ENCODE measurements around the gene TTN. TPM values are rescaled to one million over a fixed set of nuclear protein-coding genes. Genes with fewer than 3 reads are reported as not detected.

The TTN gene
- total RNA-seq, 1 donor from 2014 or later, result 0.41 TPM

DNA sequence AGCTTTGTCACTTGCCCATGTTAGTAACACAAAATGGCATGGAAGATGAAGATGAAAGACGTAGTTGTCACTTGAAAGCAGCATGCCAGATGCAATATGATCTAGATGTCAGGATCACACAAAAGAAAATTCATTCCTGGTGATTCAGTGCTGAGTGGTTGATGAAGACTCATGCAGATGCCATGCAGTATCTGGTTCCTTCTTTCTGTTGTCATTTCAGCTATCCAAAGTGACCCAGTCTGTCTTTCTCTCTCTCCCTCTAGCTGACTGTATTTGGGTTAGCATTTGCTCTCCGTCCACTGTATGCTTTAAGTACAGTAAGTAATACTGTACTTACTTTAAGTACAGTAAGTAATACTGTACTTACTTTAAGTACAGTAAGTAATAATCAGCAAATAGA lies 50.4 kb downstream of the TTN start:
- no peak for DNase-seq (ENCODE audit: extremely low read depth, low read depth, low spot score)

DNA sequence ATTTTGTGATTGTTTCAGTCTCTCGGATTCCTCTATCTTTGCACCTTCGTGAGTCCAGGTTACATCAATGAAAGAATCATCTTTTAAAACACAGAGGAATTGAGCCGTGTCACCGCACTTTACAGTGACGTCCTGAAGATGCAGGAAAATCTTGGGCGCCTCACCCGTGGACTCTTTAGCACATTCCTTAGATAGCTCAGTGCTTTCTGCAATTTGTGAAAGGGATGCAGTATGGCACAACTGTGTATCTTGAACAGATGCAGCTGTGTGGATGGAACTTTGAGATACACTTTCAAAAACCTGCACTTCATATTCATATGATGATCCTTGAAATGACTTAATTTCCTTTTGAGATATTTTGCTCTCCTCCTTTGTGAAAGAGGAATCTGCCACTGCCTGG lies 50.9 kb downstream of the TTN start:
- no peak for DNase-seq (ENCODE audit: extremely low read depth, low read depth, low spot score)

DNA sequence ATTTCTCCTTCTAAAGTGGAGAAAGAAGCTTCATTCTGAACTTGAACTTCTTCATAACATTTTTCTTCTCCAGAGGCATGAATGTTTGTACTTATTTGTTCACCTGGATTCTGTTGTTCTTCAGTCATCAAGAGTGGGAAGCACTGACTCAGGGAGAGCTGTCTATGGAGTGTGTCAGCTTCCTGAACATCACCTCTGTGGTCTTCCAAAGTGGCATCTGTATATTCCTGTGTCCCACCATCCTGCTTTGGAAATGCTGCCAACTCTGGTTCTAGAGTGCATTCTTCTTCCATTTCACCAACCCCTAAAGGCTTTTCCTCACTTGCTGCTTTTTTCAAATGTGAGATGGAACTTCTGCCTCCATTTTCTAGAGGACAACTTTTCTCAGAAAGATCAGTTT lies 59.5 kb downstream of the TTN start:
- DNase-seq (ENCODE audit: extremely low read depth, low read depth, low spot score), result no peak

GRCh38 chr2:178734518-178734917 lies 72.7 kb downstream of the TTN start:
- no peak for DNase-seq (ENCODE audit: extremely low read depth, low read depth, low spot score)

GRCh38 chr2:178733975-178734374 lies 73.2 kb downstream of the TTN start:
- DNase-seq (ENCODE audit: extremely low read depth, low read depth, low spot score), result no peak

- no peak for DNase-seq (ENCODE audit: extremely low read depth, low read depth, low spot score)
Measured at GRCh38 chr2:178732913-178733312, 74.3 kb downstream of the TTN start.

DNA sequence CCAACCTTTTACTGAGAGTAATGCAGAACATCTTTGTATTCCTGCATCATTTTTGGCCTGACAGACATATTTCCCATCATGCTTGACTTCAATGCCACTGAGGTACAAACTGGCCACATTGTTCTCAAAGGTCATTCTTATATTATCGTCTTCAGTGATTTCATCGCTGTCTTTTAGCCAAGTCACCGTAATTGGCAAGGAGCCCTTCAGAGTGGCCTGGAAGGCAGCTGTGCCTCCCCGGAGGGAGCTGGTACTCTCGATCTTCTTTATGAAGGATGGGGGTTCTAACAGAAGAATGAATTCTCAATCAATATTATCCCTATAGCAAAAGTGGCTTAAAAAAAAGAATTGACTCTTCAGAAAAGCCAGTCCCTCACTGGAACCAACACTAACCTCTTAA lies 75.9 kb downstream of the TTN start:
- no peak for DNase-seq (ENCODE audit: extremely low read depth, low read depth, low spot score)

DNA sequence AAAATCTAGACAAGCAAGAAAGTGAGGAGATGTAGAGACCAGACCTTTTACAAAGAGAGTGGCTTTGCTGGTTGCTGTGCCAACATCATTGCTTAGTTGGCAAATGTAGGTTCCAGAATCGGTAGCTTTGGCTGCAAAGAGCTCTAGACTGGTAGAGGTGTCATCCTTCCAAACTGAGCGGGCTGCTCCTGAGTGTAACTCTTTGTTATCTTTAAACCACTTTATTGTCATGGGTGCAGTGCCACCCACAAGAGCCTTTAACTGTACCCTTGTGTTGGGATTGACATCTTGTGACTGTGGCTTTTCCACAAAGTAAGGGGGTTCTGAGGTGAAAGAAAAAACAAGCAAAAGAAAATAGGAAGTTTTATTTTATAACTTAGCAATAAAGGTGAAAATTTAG lies 77.2 kb downstream of the TTN start:
- no peak for DNase-seq (ENCODE audit: extremely low read depth, low read depth, low spot score)

GRCh38 chr2:178723786-178724346 lies 83.4 kb downstream of the TTN start:
- no peak for DNase-seq (ENCODE audit: extremely low read depth, low read depth, low spot score)

GRCh38 chr2:178722296-178722695 lies 84.9 kb downstream of the TTN start:
- DNase-seq (ENCODE audit: extremely low read depth, low read depth, low spot score), result no peak

GRCh38 chr2:178718988-178719387 lies 88.2 kb downstream of the TTN start:
- DNase-seq (ENCODE audit: extremely low read depth, low read depth, low spot score), result no peak

- no peak for DNase-seq (ENCODE audit: extremely low read depth, low read depth, low spot score)
Measured at GRCh38 chr2:178718283-178718682, 88.9 kb downstream of the TTN start.

DNA sequence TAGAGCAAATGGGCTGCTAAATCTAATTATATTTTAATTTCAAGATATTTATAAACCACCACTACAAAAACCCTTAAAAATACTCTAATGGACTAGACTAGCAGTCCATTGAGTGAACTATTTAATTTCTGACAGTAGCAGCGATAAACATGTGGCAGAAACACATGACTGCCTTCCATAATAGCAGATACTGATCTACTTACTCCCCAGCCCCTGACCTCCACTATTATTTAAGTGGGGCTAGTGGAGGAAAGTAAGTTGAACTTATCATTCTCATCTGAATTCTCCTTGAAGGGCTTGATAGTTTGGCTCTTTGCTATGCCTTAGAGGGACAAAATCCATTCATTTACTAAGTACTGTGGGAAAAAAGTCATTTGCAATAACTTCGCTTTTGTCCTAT lies 90.8 kb downstream of the TTN start:
- DNase-seq (ENCODE audit: extremely low read depth, low read depth, low spot score), result no peak

DNA sequence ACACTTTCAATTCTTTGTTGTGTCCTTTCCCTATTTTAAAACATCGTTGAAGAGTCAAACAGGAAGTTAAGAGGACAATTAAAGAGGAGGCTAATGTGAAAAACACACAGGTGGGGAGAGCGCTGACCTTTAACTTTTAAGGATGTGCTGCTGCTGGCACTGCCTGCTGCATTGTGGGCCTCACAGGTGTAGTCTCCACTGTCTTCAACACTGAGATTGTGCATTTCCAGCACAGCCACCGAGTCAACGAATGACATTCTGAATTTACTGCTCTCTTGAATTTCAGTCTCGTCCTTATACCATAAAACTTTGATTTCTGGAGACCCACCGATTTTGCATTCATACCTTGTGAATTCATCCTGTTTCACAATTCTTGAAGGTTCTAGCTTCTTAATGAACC lies 91.9 kb downstream of the TTN start:
- no peak for DNase-seq (ENCODE audit: extremely low read depth, low read depth, low spot score)

GRCh38 chr2:178707476-178707875 lies 99.7 kb downstream of the TTN start:
- DNase-seq (ENCODE audit: extremely low read depth, low read depth, low spot score), result no peak

DNA sequence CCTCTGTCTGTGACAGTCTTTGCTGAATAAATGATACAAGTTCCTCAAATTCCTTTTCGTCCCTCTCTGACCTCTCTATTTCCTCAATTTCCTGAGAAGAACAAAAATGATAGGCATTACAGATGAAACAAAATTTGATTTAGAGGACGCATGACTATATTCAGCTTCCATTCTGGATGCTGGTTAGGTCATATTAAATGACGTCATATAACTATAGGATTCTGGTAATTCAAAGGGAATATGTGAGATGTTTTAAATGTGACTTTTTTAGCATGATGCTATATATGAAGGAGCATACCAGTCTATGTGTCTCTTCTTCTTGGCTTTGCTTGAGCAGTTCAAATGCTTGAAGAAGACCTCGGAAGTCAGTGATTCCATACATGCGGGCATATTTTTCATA lies 102.3 kb downstream of the TTN start:
- no peak for DNase-seq (ENCODE audit: extremely low read depth, low read depth, low spot score)

- no peak for DNase-seq (ENCODE audit: extremely low read depth, low read depth, low spot score)
Measured at GRCh38 chr2:178702361-178702760, 104.9 kb downstream of the TTN start.

DNA sequence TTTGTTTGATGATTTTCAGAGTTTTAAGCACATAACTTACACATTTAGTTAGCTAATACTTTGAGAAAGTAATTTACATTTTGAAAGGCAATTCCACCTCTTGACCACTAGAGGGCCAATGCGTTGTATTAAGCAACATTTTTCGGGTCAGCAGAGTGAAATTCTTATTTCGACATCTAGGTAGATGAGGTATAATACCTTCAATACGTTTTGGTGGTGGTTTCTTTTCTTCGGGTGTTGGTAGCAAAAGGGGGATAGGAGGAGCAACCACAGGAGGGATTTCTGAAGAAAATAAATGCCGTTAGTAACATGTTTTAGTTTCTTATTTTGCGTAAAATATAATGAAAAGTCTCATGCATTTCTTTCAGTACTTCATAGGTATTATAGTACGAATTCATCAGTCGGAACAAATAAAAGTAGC lies 106.3 kb downstream of the TTN start:
- no peak for DNase-seq (ENCODE audit: extremely low read depth, low read depth, low spot score)

DNA sequence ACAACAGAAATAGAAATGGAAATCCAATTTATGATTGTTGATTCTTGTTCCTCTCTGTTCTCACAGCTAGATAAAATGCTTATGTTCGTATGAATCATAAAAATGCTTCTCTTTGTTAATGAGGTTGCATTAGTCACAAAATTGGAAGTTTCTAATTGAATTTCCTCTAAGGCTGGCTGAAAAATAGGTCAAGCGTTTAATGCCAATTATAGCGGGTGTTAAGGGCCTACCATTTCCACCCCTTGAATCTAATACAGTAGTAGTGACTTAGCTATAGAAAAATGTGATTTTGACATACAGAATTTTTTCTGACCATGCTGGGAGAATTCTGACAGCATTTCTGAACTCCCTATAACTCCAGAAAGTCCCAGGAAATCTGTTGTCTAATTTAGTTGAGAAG lies 107.1 kb downstream of the TTN start:
- no peak for DNase-seq (ENCODE audit: extremely low read depth, low read depth, low spot score)

DNA sequence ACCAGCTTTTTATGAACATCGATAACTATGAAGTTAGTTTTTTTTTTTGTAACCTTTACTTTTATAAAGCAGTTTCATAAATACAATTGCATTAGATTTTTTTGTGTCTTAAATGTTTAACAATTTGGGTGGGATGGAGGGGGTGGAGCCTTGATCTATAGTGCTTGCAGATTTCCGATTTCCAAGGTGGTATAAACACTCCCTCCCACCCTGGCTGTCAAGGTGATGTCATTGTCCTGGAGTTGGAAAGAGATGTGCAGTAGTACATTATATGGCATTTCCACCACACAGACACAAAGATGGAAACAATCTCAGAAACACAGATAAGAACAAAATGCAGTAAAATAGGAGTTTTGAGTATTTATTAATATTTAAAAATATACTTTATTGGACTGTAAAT lies 114.4 kb downstream of the TTN start:
- no peak for DNase-seq (ENCODE audit: extremely low read depth, low read depth, low spot score)

DNA sequence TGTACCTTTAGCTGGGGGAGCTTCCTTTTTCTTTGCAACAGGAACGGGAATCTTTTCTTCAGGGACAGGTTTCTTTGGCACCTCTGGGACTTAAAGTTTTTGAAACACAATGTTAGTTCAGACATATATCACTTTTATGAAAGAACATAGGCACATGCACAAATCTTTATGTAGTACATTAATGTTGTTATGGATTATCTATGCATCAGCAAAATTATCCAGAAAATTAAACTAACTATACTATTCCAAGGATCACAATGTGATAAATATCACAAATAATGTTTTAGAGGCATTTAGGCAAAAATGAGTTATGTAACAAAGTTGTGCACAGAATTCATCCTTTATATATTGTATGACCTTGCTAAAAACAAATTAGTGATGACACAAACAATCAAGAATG lies 117.4 kb downstream of the TTN start:
- DNase-seq (ENCODE audit: extremely low read depth, low read depth, low spot score), result no peak

DNA sequence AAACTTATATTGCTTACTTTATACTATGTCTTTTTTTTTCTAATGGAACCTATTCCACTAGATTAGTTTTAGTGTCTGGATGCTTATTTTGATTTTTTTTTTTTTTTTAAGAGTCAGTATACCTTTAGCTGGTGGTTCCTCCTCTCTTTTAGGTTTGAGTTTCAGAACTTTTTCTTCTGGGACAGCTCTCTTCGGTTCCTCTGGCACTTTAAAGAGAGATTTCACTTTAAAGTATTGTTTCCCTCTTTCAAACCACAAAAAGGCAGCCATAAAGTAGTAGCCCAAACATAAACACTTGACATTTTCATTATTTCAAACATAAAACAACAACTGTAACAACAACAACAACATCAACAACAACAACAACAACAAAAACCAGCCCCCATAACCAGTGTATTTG lies 123.3 kb downstream of the TTN start:
- DNase-seq (ENCODE audit: extremely low read depth, low read depth, low spot score), result no peak

DNA sequence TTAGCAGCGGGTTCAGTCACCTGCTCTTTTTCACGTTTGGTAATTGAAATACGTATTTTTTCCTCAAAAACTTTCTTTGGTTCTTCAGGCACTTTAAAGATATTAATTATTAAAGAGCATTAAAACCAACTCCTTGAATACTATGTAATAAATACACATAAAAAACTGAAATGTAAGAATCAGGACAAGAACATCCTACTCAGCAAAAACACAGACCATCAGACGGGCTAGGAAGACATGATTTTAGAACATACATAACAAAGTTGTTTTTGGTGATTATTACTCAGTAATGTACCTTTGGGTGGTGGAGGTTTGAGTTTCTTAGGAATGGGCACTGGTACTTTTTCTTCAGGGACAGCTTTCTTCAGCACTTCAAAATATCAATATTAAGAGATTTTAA lies 126.1 kb downstream of the TTN start:
- DNase-seq (ENCODE audit: extremely low read depth, low read depth, low spot score), result no peak

DNA sequence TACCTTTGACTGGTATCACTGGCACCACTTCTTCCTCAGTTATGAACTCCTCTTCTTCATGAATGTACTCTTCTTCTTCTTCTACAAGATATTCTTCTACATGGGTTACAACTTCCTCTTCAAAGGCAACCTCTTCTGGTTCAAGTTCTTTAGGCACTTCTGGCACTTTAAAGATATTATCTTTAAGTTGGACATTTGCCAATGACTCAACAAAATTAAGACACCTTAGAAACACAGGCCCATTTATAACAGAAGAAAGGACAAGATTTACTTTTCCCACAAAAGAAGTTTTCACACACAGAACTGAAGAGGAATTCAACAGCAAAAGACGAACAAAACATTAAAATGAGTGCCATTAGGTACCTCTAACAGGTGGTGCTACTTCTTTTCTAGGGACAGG lies 127.3 kb downstream of the TTN start:
- no peak for DNase-seq (ENCODE audit: extremely low read depth, low read depth, low spot score)

Measured in glomerular endothelial cell (primary cell).